A549 (cell line): Measurements from ENCODE around the gene IST1. TPM values are rescaled to one million over a fixed set of nuclear protein-coding genes. Genes with fewer than 3 reads are reported as not detected.

Experiments used
- ATAC-seq, 2 experiments: fragments of 200-7000 bp in 1 of 2; fragments of >200 bp in 1 of 2; cut with Nextera tagmentation in 1 of 2; cut with Tn5 transposase in 1 of 2; 3 replicates each; pipeline versions ENCODE4 v1.8.0 to v1.9.1; 2018 to 2020; ENCODE audit warnings: mild to moderate bottlenecking in 1 of 2, moderate library complexity in 1 of 2
- CTCF ChIA-PET: fragments of 300-600 bp; sonication (Branson Sonifier 250); formaldehyde crosslinking; extraction: SDS; loops from one replicate; lab custom pipeline; 2021; ENCODE audit warnings: antibody characterized with exemption, inconsistent platforms; lab: Yijun Ruan, JAX
- POLR2A ChIA-PET: fragments of 350-600 bp; formaldehyde crosslinking; extraction: SDS; loops from one replicate; lab custom pipeline; 2021; ENCODE audit warnings: antibody characterized with exemption, inconsistent platforms; lab: Yijun Ruan, JAX
- DNase-seq, 2 experiments: peaks; one replicate each; pipeline versions ENCODE4 v3.0.0 to v3.0.0-alpha.2; 2011 to 2016; ENCODE audit warnings: low read depth in 1 of 2, low spot score in 1 of 2
- FAIRE-seq: peaks from 2 replicates; lab custom pipeline; 2011; peaks lifted over from hg19 to GRCh38; lab: Jason Lieb, UNC
- H3K27ac ChIP-seq, 2 experiments: fragments of >200 bp; sonication (Bioruptor Twin); formaldehyde crosslinking; 3 replicates each; pipeline ENCODE4 v1.5.1; 2016 to 2017
- H3K4me1 ChIP-seq: fragments of >200 bp; sonication (Bioruptor Twin); formaldehyde crosslinking; 3 replicates; pipeline ENCODE4 v1.6.1; 2016
- H3K4me2 ChIP-seq: fragments of >200 bp; sonication (Bioruptor Twin); formaldehyde crosslinking; 3 replicates; pipeline ENCODE4 v1.6.1; 2016
- H3K4me3 ChIP-seq: fragments of >200 bp; sonication (Bioruptor Twin); formaldehyde crosslinking; 3 replicates; pipeline ENCODE4 v1.5.1; 2016
- H3K9me3 ChIP-seq: fragments of >200 bp; sonication (Bioruptor Twin); formaldehyde crosslinking; 3 replicates; pipeline ENCODE4 v1.6.1; 2016
- BHLHE40 ChIP-seq: IDR thresholded peaks from 2 replicates; pipeline ENCODE4 v1.6.1; 2012; ENCODE audit warnings: low read depth, low read length, inconsistent platforms
- CBX2 ChIP-seq: fragments of 200-600 bp; sonication (generic); IDR thresholded peaks from 2 replicates; pipeline ENCODE4 v1.6.1; 2016; ENCODE audit warnings: low read depth, mild to moderate bottlenecking, borderline replicate concordance
- CBX8 ChIP-seq: fragments of 200-600 bp; sonication (generic); IDR thresholded peaks from 2 replicates; pipeline ENCODE4 v1.6.1; 2016
- EHMT2 ChIP-seq: fragments of 200-600 bp; sonication (generic); IDR thresholded peaks from 2 replicates; pipeline ENCODE4 v1.6.1; 2016; ENCODE audit warnings: antibody characterized with exemption, low read depth, mild to moderate bottlenecking, moderate library complexity
- EP300 ChIP-seq, 2 experiments: fragments of >200 bp; sonication (Bioruptor Twin); formaldehyde crosslinking; IDR thresholded peaks; 2 replicates in 1 of 2; 3 replicates in 1 of 2; pipeline ENCODE4 v1.6.1; 2016 to 2017
- ESRRA ChIP-seq: fragments of 150-350 bp; IDR thresholded peaks from 2 replicates; pipeline ENCODE4 v1.6.1; 2014; ENCODE audit warnings: mild to moderate bottlenecking, low read length, borderline replicate concordance
- FOSB ChIP-seq: fragments of 250-450 bp; sonication (Bioruptor Pico); IDR thresholded peaks from 2 replicates; pipeline ENCODE4 v1.5.0; 2020; ENCODE audit warnings: mild to moderate bottlenecking, moderate library complexity
- JUNB ChIP-seq: fragments of >200 bp; sonication (Bioruptor Twin); formaldehyde crosslinking; IDR thresholded peaks from 2 replicates; pipeline ENCODE4 v1.6.1; 2016
- MAFK ChIP-seq: fragments of 450-650 bp; IDR thresholded peaks from 2 replicates; pipeline ENCODE4 v1.6.1; 2014; ENCODE audit not compliant: partially characterized antibody
- SMC3 ChIP-seq: fragments of >200 bp; sonication (Bioruptor Twin); formaldehyde crosslinking; IDR thresholded peaks from 3 replicates; pipeline ENCODE4 v1.6.1; 2018; ENCODE audit warnings: inconsistent platforms
- SREBF2 ChIP-seq: fragments of 450-650 bp; IDR thresholded peaks from 2 replicates; pipeline ENCODE4 v1.6.1; 2014; ENCODE audit warnings: mild to moderate bottlenecking, moderate library complexity
- WGBS: methylation state at CpG from one replicate; pipeline ENCODE4 v1.1.6; 2017; ENCODE audit errors: missing lambda C conversion rate; 5-methylcytosine and 5-hydroxymethylcytosine counted together
- polyA plus RNA-seq, 4 experiments: library from polyadenylated mRNA; depleted of rRNA in 3 of 4; stranded (reverse); fragments of >200 nt; fragmentation: RNase III in 1 of 4; extraction: RNeasy Plus Mini Kit Qiagen cat#74134 plus additional on column Dnase treatment in 1 of 4; gene quantifications; 2 replicates in 3 of 4; 3 replicates in 1 of 4; pipeline ENCODE4 v1.2.3, GENCODE V29; 2011 to 2017
- TF ChIP-seq, protein P1 (sequence below): fragments of 250-450 bp; sonication (Bioruptor Pico); IDR thresholded peaks from 2 replicates; pipeline ENCODE4 v1.5.0; 2020; ENCODE audit warnings: low read depth, mild to moderate bottlenecking, moderate library complexity
- TF ChIP-seq, protein P2 (sequence below): fragments of 250-450 bp; sonication (Bioruptor Pico); IDR thresholded peaks from 2 replicates; pipeline ENCODE4 v1.5.0; 2021; ENCODE audit warnings: mild to moderate bottlenecking, moderate library complexity, borderline replicate concordance
- TF ChIP-seq, protein P3 (sequence below): fragments of 200-600 bp; sonication (generic); IDR thresholded peaks from 2 replicates; pipeline ENCODE4 v1.6.1; 2016; ENCODE audit warnings: antibody characterized with exemption, mild to moderate bottlenecking, moderate library complexity

IST1 gene
- polyA plus RNA-seq, 2 of the 4 experiments (the other 2 are of a cell fraction) = 178 to 290 TPM

DNA sequence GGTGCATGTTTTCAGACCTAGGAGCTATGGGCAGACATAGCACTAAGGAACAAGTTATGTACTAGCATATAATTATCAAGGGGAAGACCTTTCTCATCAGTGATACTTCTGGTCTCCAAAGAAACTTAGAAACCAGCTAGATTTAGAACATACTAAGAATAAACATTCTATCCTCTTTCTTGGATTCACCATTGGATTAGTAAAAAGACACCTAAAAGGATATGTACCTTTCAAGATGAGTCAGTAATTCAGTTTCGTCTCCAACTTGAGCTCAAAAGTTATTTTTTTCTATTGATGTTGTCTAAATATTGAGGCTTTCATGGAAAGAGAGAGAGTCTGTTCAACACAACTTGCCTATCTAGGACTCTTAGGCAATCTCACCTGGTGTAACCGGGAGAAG lies 24.5 kb upstream of the IST1 start:
- Histone ChIP-seq H3K27ac (no peak overlapping the region), H3K4me2 (no peak overlapping the region), H3K4me1 (no peaks in the 10 kb centered on the region), H3K9me3 (no peaks in the 10 kb centered on the region), H3K4me3 (no peak overlapping the region)
- POLR2A ChIA-PET = no interaction called here
- no peak for TF ChIP-seq ESRRA
- TF ChIP-seq CBX8 = no peak
- TF ChIP-seq FOSB (CRISPR knock-in tag) = no peak
- TF ChIP-seq, protein P1, sequence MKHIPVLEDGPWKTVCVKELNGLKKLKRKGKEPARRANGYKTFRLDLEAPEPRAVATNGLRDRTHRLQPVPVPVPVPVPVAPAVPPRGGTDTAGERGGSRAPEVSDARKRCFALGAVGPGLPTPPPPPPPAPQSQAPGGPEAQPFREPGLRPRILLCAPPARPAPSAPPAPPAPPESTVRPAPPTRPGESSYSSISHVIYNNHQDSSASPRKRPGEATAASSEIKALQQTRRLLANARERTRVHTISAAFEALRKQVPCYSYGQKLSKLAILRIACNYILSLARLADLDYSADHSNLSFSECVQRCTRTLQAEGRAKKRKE (CRISPR knock-in tag) = no peak
- TF ChIP-seq SREBF2 = no peak
- TF ChIP-seq, protein P2, sequence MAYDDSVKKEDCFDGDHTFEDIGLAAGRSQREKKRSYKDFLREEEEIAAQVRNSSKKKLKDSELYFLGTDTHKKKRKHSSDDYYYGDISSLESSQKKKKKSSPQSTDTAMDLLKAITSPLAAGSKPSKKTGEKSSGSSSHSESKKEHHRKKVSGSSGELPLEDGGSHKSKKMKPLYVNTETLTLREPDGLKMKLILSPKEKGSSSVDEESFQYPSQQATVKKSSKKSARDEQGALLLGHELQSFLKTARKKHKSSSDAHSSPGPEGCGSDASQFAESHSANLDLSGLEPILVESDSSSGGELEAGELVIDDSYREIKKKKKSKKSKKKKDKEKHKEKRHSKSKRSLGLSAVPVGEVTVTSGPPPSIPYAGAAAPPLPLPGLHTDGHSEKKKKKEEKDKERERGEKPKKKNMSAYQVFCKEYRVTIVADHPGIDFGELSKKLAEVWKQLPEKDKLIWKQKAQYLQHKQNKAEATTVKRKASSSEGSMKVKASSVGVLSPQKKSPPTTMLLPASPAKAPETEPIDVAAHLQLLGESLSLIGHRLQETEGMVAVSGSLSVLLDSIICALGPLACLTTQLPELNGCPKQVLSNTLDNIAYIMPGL (CRISPR knock-in tag) = no peak
- TF ChIP-seq SMC3 = no peak
- TF ChIP-seq, protein P3, sequence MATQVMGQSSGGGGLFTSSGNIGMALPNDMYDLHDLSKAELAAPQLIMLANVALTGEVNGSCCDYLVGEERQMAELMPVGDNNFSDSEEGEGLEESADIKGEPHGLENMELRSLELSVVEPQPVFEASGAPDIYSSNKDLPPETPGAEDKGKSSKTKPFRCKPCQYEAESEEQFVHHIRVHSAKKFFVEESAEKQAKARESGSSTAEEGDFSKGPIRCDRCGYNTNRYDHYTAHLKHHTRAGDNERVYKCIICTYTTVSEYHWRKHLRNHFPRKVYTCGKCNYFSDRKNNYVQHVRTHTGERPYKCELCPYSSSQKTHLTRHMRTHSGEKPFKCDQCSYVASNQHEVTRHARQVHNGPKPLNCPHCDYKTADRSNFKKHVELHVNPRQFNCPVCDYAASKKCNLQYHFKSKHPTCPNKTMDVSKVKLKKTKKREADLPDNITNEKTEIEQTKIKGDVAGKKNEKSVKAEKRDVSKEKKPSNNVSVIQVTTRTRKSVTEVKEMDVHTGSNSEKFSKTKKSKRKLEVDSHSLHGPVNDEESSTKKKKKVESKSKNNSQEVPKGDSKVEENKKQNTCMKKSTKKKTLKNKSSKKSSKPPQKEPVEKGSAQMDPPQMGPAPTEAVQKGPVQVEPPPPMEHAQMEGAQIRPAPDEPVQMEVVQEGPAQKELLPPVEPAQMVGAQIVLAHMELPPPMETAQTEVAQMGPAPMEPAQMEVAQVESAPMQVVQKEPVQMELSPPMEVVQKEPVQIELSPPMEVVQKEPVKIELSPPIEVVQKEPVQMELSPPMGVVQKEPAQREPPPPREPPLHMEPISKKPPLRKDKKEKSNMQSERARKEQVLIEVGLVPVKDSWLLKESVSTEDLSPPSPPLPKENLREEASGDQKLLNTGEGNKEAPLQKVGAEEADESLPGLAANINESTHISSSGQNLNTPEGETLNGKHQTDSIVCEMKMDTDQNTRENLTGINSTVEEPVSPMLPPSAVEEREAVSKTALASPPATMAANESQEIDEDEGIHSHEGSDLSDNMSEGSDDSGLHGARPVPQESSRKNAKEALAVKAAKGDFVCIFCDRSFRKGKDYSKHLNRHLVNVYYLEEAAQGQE = no peak
- WGBS = 82% methylated on average over 2 of the region's 2 CpGs
- CTCF ChIA-PET = interaction anchor here (4.2 kb wide), 1 partner anchor 13 kb away, joined by 44 read pairs; the partner anchor contains the start of gene ZNF821
- FAIRE-seq (no peak), ATAC-seq (no peak), DNase-seq (no peak)

DNA sequence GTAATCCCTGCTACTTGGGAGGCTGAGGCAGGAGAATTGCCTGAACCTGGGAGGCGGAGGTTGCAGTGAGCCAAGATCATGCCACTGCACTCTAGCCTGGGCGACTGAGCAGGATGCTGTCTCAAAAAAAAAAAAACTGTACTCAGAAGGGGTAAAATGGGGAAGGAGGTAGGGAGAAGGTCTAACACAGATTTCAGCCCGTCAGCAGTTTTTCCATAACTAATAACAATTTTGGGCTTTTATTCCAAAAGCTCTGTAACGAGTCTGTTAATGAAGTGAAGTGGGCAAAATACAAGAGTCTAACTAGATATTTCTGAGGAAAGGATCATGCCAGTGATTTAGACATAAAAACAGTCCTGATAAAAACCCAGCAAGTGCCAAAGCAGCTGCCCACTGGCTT lies 22.1 kb upstream of the IST1 start:
- H3K4me3 ChIP-seq = no peak overlapping the region
- TF ChIP-seq EP300 (IDR thresholded peaks at IDR 0.05) (no peak), BHLHE40 (no peak), MAFK (peak; percentile 77)
- TF ChIP-seq, all 56 proteins: peak for 1
- ChIA-PET POLR2A (interaction anchor here (0.6 kb wide), 1 partner anchor 21 kb away, joined by 3 read pairs; no protein-coding TSS in a partner anchor), CTCF (interaction anchor here (0.6 to 4.2 kb wide), 7 partner anchors 10 to 203 kb away, joined by 3 to 44 read pairs (median 3); partner anchors contain the start of gene ZNF821)
- 86% methylated on average over 4 of the region's 4 CpGs for WGBS
- Histone ChIP-seq H3K4me2 (no peak overlapping the region), H3K27ac (no peak overlapping the region), H3K9me3 (no peaks in the 10 kb centered on the region), H3K4me1 (no peaks in the 10 kb centered on the region)
- ATAC-seq = no peak
- DNase-seq = no peak
- no peak for FAIRE-seq

DNA sequence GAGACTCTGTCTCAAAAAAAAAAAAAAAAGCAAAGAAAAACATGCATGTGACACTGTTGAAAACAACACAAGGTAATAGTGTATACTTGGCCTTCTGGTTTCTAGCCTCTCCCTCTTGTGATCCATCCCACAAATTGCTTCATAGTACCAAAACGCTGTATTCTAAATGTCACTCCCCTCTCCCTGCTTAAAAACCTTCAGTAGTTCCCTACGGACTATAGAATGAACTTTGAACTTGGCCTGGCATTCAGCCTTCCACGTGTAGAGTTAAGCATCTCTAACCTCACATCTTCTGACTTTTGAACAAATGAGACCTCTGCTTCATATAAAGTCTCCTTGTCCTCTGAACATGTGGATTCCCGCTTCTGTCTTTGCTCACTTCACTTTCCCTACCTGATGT lies 16.4 kb upstream of the IST1 start:
- H3K4me1 ChIP-seq = peaks cover 6% of the 10 kb centered on the region; the same call in 2 of the 3 replicates
- CTCF ChIA-PET = interaction anchor here (1.2 to 1.3 kb wide), 3 partner anchors 10 to 20 kb away, joined by 3 read pairs; no protein-coding TSS in a partner anchor
- H3K4me2 ChIP-seq = no peak overlapping the region
- H3K4me3 ChIP-seq = no peak overlapping the region
- 49% methylated on average over 4 of the region's 4 CpGs for WGBS
- POLR2A ChIA-PET = no interaction called here
- no peak for FAIRE-seq
- DNase-seq = no peak
- no peaks in the 10 kb centered on the region for H3K9me3 ChIP-seq
- ATAC-seq = no peak
- TF ChIP-seq CBX2 = no peak
- TF ChIP-seq EHMT2 = no peak
- TF ChIP-seq JUNB = no peak
- no peak overlapping the region for H3K27ac ChIP-seq
